Stimulated activated CD4-positive, alpha-beta T cell treated with anti-CD3 and anti-CD28 coated beads, Interleukin-12 subunit alpha, Interleukin-12 subunit beta, amount 100 ng/mL, for 24 hours (primary cell): ENCODE results near the gene RHOG.
"Not testable (repeated sequence)": the region's sequence is repeated elsewhere in the genome, so short reads cannot be mapped to it uniquely, and the experiment has no call there.

Experiments
- DNase-seq, 2 experiments: peaks; one replicate each; pipeline ENCODE4 v3.0.0-alpha.2; 2020; ENCODE audit warnings: low read depth in 2 of 2

The RHOG gene

GRCh38 chr11:3834349-3834663 lies 6.5 kb downstream of the RHOG start:
- DNase-seq, result no peak

- no peak for DNase-seq
These were observed 7.3 kb downstream of the RHOG start for GRCh38 chr11:3833449-3833848.

GRCh38 chr11:3832816-3833215 lies 7.9 kb downstream of the RHOG start:
- DNase-seq, result no peak

- DNase-seq, result no peak
These were observed 9.2 kb downstream of the RHOG start for GRCh38 chr11:3831378-3832239.

- no peak for DNase-seq
These were observed 10.0 kb downstream of the RHOG start for GRCh38 chr11:3830730-3831129.

GRCh38 chr11:3830088-3830487 lies 10.7 kb downstream of the RHOG start:
- DNase-seq, result no peak

- DNase-seq, result no peak
These were observed 13.1 kb downstream of the RHOG start for GRCh38 chr11:3827434-3828186.

- DNase-seq, result no peak
These were observed 14.0 kb downstream of the RHOG start for GRCh38 chr11:3826721-3827120.

GRCh38 chr11:3825473-3826154 lies 15.1 kb downstream of the RHOG start:
- DNase-seq, result no peak

- peak; percentile 47 to 79 for DNase-seq
These were observed 15.9 kb downstream of the RHOG start for GRCh38 chr11:3824714-3825472.

- DNase-seq, result no peak
These were observed 16.8 kb downstream of the RHOG start for GRCh38 chr11:3823762-3824506.

- no peak for DNase-seq
These were observed 17.5 kb downstream of the RHOG start for GRCh38 chr11:3823303-3823702.

- no peak for DNase-seq
These were observed 18.4 kb downstream of the RHOG start for GRCh38 chr11:3822312-3822711.

- DNase-seq, result no peak
These were observed 19.8 kb downstream of the RHOG start for GRCh38 chr11:3820971-3821370.

- DNase-seq, result no peak
These were observed 23.5 kb downstream of the RHOG start for GRCh38 chr11:3817181-3817800.

- DNase-seq, result no peak
These were observed 24.1 kb downstream of the RHOG start for GRCh38 chr11:3816673-3817072.

- DNase-seq, result no peak
These were observed 24.9 kb downstream of the RHOG start for GRCh38 chr11:3815845-3816244.

GRCh38 chr11:3814832-3815231 lies 25.9 kb downstream of the RHOG start:
- not testable (repeated sequence) for DNase-seq

- no peak for DNase-seq
These were observed 29.8 kb downstream of the RHOG start for GRCh38 chr11:3810951-3811350.

- no peak for DNase-seq
These were observed 30.3 kb downstream of the RHOG start for GRCh38 chr11:3810446-3810845.

- DNase-seq, result no peak
These were observed 31.2 kb downstream of the RHOG start for GRCh38 chr11:3809624-3809928.
